ENCODE data around the gene MBTD1. TPM values are rescaled to one million over a fixed set of nuclear protein-coding genes. Genes with fewer than 3 reads are reported as not detected.

MBTD1 gene
- total and polyA plus RNA-seq, 9 of the 15 experiments (the other 6 are each of a cell fraction or from before 2014, with no cell fraction given), result 2.1 to 26.3 (median 13.3) TPM

GRCh38 chr17:51260237-51261023 lies 581 bp upstream of the MBTD1 start, which contains the start of gene UTP18 (continued):
- peak; percentile 70; the same call in 1 of the 2 replicates for TF ChIP-seq ZNF592 (IDR thresholded peaks at IDR 0.05)
- TF ChIP-seq AFF4 (CRISPR knock-in tag; IDR thresholded peaks at IDR 0.05), result peak; percentile 80; the same call in 1 of the 2 replicates
- no peak for TF ChIP-seq ZNF184 (CRISPR knock-in tag; IDR thresholded peaks at IDR 0.05)
- 0 out of 2 replicates have a peak, but pooled peaks have one; percentile 25 for TF ChIP-seq ZNF431 (CRISPR knock-in tag; IDR thresholded peaks at IDR 0.05)
- peak; percentile 68 for TF ChIP-seq TAF1 (IDR thresholded peaks at IDR 0.05; ENCODE audit: control insufficient read depth, extremely low read depth, insufficient read depth, low read length, severe bottlenecking)
